ENCODE measurements around the gene TSPEAR.
"Not testable (repeated sequence)": the region's sequence is repeated elsewhere in the genome, so short reads cannot be mapped to it uniquely, and the experiment has no call there.

Gene TSPEAR

DNA sequence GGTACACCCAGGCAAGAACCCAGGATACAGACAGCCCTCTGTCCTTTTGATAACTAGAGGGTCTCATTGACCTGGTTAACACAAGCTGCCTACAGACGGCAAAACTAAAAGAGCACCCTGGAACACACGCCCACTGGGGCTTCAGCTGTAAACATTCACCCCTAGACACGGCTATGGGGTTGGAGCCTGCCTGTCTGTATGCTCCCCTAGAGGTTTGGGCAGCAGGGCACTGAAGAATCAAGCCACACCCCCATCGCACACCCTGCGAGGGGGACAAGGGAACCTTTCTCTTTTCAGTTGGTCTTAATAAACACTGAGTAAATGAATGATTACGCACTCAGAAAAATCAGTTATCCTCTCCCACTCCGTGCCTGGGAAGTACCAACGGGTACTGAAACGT, 220.6 kb downstream of the TSPEAR start:
- H3K4me3 ChIP-seq (ENCODE audit: low read depth, low read length) = no peak overlapping the region
- DNase-seq (ENCODE audit: low read depth) = no peak

GRCh38 chr21:44490405-44490804, 221.0 kb downstream of the TSPEAR start:
- no peak for DNase-seq (ENCODE audit: low read depth)

DNA sequence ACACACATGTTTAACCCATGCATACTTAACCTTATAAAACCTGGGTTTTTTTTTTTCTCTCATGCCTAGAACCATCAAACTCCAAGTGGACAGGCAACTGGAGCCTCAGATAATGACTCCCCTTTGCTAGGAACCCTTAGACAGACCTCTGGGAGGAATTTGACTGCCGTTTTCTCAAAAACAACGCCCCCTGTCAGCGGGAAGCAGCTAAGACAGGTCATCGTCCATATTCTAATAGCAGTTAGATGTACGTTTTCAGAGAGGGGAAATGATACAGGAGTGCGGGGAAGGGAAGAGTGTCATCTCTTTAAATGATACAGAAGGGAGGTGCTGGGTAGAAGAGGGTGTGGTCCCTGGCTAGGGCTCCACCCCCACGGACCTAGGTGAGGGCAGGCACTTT, 221.4 kb downstream of the TSPEAR start:
- no peak for DNase-seq (ENCODE audit: low read depth)
- no peak overlapping the region for H3K4me3 ChIP-seq (ENCODE audit: low read depth, low read length)

More at GRCh38 chr21:44490405-44490804, 221.0 kb downstream of the TSPEAR start:
- no peak overlapping the region for H3K4me3 ChIP-seq (ENCODE audit: low read depth, low read length)

GRCh38 chr21:44487831-44488230, 223.5 kb downstream of the TSPEAR start:
- DNase-seq (ENCODE audit: low read depth) = no peak
- H3K4me3 ChIP-seq (ENCODE audit: low read depth, low read length) = no peak overlapping the region

- H3K4me3 ChIP-seq (ENCODE audit: low read depth, low read length) = no peak overlapping the region
- no peak for DNase-seq (ENCODE audit: low read depth)
Measured at GRCh38 chr21:44486302-44486701, 225.1 kb downstream of the TSPEAR start.

- DNase-seq (ENCODE audit: low read depth) = no peak
- no peak overlapping the region for H3K4me3 ChIP-seq (ENCODE audit: low read depth, low read length)
Measured at GRCh38 chr21:44485796-44486195, 225.6 kb downstream of the TSPEAR start.

GRCh38 chr21:44485254-44485793, 226.0 kb downstream of the TSPEAR start:
- no peak for DNase-seq (ENCODE audit: low read depth)
- no peak overlapping the region for H3K4me3 ChIP-seq (ENCODE audit: low read depth, low read length)

GRCh38 chr21:44484498-44485253, 226.7 kb downstream of the TSPEAR start:
- no peak overlapping the region for H3K4me3 ChIP-seq (ENCODE audit: low read depth, low read length)
- DNase-seq (ENCODE audit: low read depth) = no peak

GRCh38 chr21:44483288-44484237, 227.8 kb downstream of the TSPEAR start:
- H3K4me3 ChIP-seq (ENCODE audit: low read depth, low read length) = no peak overlapping the region
- DNase-seq (ENCODE audit: low read depth) = no peak

- no peak for DNase-seq (ENCODE audit: low read depth)
- H3K4me3 ChIP-seq (ENCODE audit: low read depth, low read length) = no peak overlapping the region
Measured at GRCh38 chr21:44482581-44483287, 228.6 kb downstream of the TSPEAR start.

- DNase-seq (ENCODE audit: low read depth) = no peak
- H3K4me3 ChIP-seq (ENCODE audit: low read depth, low read length) = no peak overlapping the region
Measured at GRCh38 chr21:44480200-44481053, 230.9 kb downstream of the TSPEAR start.

DNA sequence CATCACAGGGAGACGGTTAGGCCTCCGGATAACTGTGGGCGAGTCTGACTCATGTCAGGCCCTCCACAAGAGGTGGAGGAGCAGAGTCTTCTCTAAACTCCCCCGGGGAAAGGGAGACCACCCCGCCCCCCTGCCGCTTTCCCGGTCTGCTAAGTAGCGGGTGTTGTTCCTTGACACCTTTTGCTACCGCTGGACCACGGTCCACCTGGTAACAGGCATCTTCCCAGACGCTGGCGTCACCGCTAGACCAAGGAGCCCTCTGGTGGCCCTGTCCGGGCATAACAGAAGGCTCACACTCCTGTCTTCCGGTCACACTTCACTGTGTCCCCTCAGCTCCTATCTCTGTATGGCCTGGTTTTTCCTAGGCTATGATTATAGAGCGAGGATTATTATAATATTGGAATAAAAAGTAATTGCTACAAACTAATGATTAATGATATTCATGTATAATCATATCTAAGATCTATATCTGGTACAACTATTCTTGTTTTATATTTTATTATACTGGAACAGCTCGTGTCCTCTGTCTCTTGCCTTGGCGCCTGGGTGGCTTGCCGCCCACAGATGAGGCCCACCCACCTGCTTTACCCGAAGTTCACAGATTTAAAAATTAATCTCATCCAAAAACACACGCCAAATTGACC, 231.7 kb downstream of the TSPEAR start:
- not testable (repeated sequence) for DNase-seq (ENCODE audit: low read depth); H3K4me3 ChIP-seq (ENCODE audit: low read depth, low read length)

- DNase-seq (ENCODE audit: low read depth) = no peak
- no peak overlapping the region for H3K4me3 ChIP-seq (ENCODE audit: low read depth, low read length)
Measured at GRCh38 chr21:44478801-44479167, 232.6 kb downstream of the TSPEAR start.

DNA sequence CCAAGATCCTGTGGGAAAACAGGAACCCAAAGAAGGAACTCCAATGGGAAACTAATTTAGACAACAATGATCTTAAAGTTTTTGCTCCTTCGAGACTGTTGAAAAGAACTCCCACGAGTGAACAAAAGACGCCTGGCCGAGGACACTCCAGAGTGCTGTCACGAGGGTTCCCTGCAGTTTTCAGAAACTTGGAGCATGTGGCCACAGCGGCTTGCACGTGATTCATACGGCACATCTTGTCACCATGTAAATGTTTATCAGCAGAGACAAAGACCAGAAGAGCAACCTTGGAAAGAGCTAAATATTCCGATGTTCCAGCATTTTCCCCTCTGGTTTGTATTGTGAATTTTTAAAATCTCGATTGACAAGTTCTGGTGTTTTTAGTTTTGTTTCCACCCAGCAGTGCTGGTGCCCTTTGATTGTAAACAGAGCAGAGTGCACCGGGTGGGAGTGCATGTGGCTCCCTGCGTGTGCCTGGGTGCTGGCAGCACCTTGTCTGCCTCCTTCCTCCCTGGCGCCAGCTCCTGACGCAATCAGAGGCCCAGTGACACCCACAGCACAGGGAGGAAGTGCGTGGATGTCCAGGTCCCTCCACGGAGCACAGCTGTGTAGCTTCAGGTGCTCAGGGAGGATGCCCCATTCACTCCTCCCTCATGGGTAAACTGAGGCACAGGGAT, 233.1 kb downstream of the TSPEAR start:
- no peak overlapping the region for H3K4me3 ChIP-seq (ENCODE audit: low read depth, low read length)
- no peak for DNase-seq (ENCODE audit: low read depth)

GRCh38 chr21:44477712-44478111, 233.7 kb downstream of the TSPEAR start:
- no peak for DNase-seq (ENCODE audit: low read depth)

DNA sequence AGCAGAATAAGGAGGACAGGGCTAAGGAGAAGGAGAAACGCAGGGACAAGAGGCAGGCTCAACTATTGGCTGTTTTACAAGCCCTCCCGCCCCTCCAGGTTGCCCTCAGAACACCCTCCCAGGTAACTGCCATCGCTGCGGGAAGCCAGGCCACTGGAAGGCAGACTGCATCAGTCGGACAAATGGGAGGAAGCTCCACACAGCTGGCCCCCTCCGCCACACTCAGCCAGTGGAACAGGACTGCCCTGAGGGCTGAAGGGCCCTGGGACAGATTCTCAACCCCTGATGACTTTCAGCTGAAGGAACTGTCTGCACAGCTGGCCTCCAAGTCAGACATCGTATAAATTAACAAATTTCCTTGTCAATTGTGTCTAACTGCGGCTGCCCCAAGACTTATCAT, 234.2 kb downstream of the TSPEAR start:
- DNase-seq (ENCODE audit: low read depth) = no peak
- H3K4me3 ChIP-seq (ENCODE audit: low read depth, low read length) = no peak overlapping the region

More at GRCh38 chr21:44477712-44478111, 233.7 kb downstream of the TSPEAR start:
- H3K4me3 ChIP-seq (ENCODE audit: low read depth, low read length) = no peak overlapping the region

DNA sequence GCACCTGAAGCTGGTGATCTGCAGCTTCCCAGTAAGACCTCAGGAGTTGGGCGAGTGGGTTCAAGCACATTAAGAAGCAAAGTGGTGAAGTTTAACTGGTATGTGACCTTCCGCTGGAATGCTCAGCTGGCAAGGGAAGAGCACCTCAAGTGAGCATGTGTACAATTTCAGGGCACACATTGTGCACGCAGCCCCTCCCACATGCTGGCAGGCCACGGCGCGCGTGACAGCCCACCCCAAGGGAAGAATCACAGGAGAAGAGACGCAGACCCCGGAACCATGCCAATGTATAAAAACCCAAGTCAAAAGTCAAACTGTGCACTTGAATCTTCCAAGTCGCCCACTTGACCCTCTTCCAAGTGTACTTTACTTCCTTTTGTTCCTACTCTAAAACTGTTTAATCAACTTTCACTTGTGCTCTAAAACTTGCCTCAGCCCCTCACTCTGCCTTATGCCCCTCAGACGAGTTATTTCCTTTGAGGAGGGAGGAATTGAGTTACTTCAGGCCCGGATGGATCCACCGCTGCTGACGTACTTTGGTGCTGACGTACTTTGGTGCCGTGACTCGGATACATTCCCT, 236.0 kb downstream of the TSPEAR start:
- no peak for DNase-seq (ENCODE audit: low read depth)

More for the DNA sequence above, 236.0 kb downstream of the TSPEAR start:
- H3K4me3 ChIP-seq (ENCODE audit: low read depth, low read length) = no peak overlapping the region
